ENCODE data around the gene ARHGAP19.
"Not testable (repeated sequence)": the region's sequence is repeated elsewhere in the genome, so short reads cannot be mapped to it uniquely, and the experiment has no call there.

Gene ARHGAP19

DNA sequence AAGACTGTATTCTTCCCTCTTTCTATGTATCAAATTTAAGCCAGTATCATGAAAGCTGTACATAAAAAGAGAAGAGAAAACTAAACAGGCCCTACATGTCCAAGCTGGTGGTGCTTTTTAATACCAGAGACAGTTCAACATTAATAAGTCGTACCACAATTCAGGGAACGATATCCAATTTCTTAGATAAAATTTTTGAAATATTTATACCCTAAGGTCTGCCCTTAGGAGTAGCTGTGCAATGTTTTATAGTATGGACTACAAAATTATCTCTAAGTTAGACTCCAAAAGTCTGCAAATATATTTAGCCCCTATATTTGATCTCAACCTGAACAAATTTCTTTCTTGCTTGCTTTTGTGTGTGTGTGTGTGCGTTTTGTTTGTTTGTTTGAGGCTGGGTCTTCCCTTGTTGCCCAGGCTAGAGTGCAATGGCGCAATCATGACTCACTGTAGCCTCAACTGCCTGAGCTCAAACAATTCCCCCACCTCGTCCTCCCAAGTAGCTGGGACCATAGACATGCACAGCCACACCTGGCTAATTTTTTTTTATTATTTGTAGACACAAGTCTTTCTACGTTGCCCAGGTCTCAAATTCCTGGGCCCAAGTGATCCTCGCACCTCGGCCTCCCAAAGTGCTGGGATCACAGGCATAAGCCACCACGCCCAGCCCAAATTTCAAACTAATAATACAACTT, 13.2 kb downstream of the ARHGAP19 start:
- no peak for DNase-seq

DNA sequence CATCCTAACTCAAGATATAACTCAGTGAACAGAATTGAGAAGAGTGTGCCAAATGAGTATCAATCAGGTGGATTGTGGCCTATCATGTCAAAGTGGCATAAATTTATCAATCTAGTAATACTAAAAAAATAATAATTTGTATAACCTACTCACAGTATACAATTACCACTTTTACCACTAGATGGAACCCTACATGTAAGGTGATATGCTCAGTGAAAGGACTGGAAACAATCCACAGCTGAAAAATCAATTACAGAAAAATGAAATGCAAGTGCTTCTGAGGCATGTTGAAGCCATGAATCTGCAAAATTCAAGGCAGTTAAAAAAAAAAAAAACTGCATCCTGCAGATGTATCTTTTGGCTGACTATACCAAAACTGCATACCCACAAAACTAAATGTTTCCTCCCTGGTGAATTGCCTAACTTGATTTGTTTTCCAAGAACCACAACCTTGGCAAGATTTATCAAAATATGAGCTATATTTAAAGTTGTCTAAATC, 13.9 kb downstream of the ARHGAP19 start:
- peak; percentile 28 for DNase-seq

DNA sequence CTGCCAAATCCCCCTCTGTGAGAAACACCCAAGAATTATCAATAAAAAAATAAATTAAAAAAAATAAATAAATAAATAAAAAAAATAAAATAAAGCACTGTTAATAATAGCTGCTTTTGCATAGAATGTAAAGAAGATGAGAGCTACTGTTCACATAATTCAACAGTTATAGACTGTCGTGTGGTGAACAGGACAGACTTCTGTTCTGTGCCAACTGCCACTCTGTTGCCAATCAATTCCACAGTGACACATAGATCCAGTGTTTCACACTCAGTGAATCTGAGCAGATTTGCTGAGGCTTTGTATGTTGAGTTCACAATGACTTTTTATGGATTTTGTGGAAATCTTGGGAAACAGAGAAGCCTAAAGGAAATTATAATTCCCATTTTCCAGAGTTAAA, 14.9 kb downstream of the ARHGAP19 start:
- DNase-seq, result no peak

DNA sequence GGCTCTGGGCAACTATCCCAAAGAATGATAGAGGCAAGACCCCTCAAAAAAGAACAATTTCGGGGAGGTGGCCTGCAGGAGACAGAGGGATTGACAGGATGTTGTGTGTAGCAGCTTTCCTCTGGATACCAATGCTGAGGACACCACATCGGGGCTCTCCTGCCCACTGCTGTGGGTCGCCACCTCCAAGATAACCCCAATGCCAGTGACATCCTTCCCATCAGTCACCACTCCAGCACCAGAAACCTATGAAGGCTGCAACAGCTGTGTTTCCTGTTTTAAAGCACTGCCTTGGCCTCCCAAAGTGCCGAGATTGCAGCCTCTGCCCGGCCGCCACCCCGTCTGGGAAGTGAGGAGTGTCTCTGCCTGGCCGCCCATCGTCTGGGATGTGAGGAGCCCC, 17.6 kb downstream of the ARHGAP19 start:
- no peak for DNase-seq

DNA sequence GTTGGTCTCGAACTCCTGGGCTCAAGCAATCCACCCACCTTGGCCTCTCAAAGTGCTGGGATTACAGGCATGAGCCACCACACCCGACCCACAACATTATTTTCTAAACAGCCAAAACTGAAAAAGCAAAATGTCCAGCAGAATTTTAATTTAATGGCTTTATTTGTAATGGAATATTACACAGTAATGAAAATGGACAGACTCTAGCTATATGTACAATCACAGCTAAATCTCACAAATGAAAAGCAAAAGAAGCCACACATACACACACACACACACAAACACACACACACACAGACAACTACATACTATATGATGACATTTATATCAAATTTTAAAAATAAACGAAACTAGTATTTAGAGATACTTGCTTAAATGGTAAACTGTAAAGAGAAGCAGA, 18.7 kb downstream of the ARHGAP19 start:
- no peak for DNase-seq

DNA sequence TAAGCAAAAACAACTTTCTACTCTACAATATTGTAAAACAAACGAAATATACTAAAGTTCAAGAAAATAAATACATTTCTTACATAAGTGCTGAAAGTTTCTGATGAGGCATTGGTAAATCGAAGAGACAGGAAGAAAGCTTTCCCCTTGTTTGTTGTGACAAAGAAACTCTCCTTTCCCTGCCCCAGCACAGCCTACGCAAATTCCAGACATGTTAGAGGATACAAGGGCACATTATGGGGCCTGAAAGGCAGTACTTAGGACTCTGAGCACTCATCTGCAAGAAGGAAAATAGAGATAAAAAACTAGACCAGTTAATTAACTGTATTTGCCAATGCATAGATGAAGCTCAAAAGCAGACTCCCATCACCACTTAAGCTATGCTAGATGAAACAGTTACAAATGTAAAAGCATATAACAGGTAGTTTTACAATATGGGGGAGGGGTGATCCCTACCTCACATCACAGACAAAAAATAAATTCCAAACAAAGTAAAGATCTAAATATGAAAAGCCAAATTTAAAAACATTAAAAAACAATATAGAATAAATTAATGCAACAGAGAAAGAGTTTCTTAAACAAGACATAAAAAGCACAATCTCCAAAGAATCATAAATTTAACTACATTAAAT, 21.8 kb downstream of the ARHGAP19 start:
- DNase-seq, result no peak

DNA sequence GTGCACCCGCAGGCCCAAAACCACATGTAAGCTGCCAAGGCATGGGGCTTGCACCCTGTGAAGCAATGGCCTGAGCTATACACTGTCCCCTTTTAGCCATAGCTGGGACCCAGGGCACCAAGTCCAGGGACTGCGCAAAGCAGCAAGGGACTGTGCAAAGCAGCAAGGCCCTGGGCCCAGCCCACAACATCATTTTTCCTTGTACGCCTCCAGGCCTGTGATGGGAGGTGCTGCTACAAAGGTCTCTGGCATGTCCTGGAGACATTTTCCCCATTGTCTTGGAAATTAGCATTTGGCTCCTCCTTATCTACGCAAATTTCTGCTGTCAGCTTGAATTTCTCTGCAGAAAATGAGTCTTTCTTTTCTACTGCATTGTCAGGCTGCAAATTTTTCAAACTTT, 24.8 kb downstream of the ARHGAP19 start:
- no peak for DNase-seq

DNA sequence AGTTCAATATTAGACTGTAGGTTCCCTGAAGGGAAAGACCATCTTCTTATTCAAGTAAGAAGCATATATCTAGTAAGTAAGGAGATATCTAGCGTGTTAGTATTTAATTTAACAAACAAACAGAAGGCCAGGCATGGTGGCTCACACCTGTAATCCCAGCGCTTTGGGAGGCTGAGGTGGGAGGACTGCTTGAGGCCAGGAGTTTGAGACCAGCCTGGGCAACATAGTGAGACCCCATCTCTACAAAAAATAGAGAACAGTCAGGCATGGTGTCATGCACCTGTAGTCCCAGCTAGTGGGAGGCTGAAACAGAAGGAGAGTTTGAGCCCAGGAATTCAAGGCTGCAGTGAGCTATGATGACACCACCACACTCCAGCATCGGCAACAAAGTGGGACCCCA, 27.3 kb downstream of the ARHGAP19 start:
- not testable (repeated sequence) for DNase-seq

DNA sequence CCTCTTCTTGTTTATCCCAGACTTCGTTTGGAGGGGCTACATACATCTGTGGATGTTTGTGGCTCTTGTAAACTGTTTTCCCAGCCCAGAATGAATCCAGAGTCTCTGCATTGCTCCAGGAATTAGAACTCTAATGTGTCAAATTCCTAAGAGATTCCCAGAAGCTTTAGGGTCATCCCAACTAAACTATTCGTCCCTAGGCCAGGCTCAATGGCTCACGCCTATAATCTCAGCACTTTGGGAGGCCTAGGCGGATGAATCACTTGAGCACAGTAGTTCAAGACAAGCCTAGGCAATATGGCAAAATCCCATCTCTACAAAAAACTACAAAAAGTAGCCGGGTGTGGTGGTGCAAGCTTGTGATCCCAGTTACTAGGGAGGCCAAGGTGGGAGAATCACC, 28.5 kb downstream of the ARHGAP19 start:
- no peak for DNase-seq

DNA sequence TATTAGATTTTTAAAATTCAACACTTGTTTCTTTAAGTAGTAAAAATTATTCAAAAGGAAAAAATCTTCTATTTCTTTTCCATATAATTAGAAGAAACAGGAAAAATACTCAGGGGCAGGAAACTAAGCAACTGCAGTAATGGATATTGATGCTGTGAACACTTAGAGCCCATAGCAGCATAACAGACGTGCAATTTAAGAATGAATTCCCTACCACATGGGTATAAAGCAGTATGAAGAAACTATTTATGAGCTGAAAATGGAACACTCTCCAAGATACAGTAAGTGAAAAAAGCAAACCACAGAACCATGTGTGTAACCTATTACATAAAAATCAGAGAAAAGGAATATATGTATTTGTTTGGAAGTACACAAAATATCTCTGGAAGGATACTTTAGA, 30.8 kb downstream of the ARHGAP19 start:
- DNase-seq, result no peak

DNA sequence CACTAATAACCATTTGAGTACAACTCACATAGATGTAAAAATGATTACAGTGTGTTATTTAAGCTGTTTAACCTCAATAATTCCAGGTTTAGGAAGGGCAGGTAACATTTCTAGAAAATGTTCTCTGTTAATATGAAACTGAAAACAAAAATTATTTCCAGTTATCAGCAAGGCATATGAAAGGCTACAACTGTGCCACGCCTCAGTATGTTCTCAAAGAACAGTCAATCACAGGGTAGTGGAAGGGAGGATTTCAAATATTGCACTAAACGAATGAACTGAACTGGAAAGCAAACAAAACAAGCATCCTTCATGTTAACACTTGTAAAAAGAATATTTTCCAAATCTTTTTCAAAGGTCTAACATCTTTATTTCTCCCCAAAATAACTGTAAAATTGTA, 31.3 kb downstream of the ARHGAP19 start:
- DNase-seq, result no peak

DNA sequence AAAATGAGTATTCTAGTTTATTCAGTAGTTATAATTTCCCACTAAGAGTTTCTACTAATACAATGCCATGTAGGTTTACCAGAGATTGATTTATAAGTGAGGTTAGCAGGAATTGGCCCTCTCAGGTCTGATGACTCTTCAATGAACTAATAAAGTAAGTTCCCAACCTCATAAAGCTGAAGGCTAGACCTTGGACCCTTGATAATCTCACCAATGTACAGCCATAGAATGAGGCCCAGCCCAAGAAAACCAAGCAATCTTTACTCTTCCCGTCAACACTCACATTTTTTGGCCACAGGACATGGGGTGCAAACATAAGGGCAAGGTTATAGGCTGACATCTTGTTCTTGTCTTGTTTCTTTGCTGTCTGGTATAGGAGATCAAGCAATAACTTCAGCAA, 33.3 kb downstream of the ARHGAP19 start:
- DNase-seq, result no peak

DNA sequence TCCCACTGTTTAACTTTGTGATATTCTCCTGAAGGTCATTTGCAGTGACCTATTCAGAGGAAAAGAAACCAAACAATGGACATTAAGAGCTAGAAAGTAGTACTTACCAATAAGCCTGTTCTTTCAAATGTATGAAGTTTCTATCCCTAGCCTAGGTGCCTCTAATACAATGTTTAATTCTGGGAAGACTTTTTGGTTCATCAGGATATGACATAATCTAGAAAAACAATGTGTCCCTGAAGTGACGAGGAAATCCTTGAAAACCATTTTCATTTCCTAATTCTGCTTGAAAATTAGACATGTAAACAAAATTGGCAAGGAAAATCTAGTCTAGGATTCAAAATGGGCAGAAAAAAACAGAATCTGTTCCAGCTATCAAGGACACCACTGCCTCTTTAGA, 36.1 kb downstream of the ARHGAP19 start:
- no peak for DNase-seq

DNA sequence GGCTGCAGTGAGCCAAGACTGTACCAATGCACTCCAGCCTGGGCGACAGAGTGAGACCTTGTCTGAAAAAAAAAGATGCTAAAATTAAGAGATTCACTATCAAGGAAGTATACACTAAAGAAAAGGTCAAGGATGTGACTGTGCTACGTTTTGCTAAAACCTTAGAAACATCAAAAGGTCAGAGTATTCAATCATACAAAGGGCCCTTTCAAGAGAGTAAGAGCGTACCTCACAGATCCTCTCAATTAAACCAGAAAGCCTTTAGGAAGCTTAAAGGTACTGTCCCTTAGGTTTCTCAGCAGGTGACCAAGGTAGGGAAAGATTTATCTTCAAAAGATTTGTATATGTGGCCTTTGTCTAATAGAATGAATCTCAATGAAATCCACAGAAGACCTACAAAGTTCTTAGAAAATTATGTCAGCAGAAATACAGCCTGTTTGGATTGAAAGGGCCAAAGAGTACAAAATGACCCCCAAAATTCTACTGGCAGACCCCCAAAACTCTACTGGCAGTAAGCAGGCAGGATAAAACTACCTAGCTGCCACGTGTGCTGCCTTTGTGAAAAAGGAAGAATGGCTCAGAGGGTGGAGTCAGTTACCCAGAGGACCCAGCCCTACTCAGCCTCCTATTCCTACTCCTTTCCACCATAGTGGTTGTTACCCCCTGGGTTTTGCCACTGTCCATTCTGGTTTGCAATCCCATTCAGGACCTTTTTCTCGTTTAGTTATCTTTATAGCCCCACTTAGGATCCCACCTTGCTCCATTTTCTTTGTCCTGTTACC, 36.7 kb downstream of the ARHGAP19 start:
- no peak for DNase-seq

DNA sequence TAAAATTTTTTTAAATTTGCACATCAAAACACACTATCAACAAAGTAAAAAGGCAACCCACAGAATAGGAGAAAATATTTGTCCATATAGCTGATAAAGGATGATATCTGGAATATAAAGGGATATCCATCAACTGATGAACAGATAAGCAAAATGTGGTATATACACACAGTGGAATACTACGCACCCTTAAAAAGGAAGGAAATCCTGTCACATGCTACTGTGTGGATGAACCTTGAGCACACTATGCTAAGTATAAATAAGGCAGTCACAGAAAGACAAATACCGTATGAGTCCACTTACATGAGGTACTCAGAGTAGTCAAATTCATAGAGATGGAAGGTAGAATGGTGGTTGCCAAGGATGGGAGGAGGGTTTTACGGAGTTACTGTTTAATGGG, 37.7 kb downstream of the ARHGAP19 start:
- DNase-seq, result no peak

DNA sequence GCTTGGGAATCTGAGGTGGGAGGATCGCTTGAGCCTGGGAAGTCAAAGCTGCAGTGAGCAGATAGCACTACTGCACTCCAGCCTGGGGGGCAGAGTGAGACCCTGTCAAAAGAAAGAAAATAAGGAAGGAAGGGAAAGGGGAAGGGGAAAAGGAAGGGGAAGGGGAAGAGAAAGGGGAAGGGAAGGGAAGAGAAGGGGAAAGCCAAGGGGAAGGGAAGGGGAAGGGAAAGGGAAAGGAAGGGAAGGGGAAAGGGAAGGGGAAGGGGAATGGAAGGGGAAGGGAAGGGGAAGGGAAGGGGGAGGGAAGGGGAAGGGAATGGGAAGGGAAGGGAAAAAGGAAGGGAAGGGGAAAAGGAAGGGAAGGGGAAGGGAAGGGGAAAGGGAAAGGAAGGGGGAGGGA, 41.5 kb downstream of the ARHGAP19 start:
- DNase-seq, result no peak

DNA sequence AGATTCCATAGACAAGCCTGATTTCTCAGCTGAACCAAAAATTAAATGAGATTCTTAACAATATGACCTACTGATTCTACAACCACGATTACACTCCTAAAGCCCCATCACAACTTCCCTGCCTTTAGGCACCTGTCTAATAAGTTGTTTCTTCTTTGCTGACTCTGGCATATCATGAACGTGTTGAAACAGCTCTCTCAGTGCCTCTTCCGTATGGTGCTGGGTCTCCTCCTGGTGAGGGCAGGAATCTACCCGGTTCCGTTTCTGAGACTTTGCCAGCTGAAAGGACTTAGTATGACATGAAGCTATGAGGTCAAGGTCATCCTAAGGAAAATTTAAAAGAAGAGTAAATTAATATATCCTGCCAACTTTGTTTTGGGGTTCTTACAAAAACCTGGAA, 48.6 kb downstream of the ARHGAP19 start:
- DNase-seq, result no peak

DNA sequence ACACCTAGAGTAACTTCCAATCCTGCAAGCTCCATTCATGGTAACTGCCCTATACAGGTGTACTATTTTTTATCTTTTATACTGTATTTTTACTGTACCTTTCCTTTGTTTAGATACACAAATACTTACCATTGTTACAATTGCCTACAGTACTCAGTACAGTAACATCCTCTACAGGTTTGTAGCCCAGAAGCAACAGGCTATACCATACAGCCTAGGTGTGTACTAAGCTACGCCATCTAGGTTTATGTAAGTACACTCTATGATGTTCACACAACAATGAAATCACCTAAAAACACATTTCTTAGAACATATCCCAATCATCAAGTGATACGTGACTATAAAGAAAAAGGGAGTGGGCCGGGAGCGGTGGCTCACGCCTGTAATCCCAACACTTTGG, 53.6 kb downstream of the ARHGAP19 start:
- no peak for DNase-seq

DNA sequence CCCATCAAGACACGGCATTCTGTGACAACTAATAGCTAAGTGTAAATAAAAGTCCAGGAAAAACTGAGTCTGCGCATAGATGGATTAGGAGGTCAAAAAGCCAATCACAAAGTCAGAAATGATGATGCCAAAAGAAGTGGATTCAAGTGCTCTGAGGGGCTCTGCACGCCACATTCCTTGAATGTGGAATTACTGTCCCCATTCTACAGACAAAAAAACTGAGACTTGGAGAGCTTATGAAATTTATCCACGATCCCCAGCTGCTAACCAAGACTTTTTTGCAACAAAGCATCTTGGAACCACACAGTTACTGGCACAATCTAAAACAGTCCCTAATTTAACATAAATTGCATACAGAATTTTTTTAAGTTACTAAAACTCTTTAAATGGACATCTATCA, 57.1 kb downstream of the ARHGAP19 start:
- DNase-seq, result no peak

DNA sequence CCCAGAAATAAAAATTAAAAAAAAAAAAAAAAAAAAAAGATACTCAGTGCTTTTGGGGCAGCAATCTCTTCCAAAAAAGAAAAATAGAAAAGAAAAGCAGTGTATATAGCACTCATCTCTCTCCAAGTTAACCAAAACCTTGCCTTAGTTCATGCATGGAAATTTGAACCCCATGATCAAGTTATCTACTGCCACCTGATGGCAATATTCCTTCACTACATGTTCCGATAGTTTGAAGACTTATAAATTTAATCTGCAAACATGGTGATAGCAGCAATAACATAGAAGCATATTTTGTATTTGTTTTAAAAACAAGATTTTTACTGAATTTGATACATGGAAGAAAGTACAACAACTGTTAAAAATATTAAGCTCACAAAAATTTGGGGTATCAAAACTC, 58.0 kb downstream of the ARHGAP19 start:
- peak; percentile 48 for DNase-seq

DNA sequence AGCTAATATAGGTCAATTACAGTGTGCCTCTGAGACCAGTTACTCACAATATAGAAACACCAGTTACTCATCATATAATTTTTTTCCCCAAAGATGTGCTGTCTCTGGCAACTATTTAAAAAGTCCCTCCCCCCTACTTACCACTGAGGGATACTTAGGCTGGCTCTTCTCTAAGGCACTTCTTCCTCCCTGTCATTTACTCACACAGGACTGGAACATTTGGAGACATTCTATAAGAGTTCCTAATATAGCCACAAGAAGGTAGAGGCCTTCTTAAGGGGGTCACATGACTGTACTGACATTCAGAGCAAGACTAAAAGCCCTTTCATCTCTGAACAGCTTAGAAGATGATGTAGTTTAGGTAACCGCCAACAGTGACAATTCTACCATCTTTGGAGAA, 62.3 kb downstream of the ARHGAP19 start:
- no peak for DNase-seq

DNA sequence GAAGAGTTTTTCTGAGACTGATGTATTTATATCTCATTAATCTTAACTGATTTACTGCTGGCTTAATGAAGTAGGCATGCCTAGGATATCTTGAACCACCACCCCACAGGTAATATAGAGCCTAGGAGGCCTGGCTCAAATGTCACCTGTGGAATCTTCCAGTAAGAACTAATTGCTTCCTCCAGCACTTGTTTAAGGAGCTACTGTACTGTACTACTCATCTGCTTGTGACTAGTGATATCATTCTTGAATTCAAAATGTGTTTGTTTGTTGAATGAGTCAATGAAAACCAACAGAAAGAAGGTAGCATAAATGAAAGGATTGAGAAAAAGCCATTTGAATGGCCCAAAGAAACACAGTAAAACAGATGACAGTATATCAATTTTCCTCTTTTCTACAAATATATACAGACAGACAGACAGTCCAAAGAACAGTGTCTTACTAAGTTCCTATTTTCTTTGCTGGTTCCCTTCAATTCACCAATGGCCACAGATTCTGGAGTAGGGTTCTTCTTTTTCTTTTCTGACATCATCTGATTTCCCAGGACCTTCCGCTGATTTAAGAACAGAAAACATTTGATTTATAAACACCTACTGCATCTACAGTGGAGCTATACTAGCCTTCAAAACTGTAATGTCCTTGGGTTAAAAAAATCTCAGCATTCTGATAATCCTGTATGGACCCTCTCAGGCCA, 63.0 kb downstream of the ARHGAP19 start:
- no peak for DNase-seq

DNA sequence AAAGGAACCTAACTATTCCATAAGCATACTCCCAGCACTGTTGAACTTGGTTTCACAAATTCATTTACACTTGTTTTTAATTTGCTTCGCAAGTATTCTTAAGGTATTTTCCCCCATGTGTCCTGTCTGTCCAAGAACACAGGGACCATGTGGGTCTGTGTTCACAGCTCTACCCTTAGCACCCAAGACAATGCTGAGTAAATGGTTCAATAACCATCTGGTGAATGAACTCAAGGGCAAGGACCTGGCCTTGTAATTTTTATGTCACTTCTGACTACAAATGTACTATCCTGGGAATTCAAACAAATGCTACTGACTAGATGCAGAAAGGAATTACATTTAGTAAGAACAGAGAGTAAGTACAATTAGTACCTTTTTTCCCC, 63.7 kb downstream of the ARHGAP19 start:
- DNase-seq, result no peak

Measured in SHP77 treated with DMSO at 0.1 percent for 48 hours (cell line).